Medulla oblongata (tissue), 1 donor: ENCODE data around the gene HDAC4.

Experiments
- DNase-seq: peaks from one replicate; pipeline ENCODE4 v3.0.0-alpha.2; 2015; ENCODE audit errors: extremely low spot score

HDAC4 gene

DNA sequence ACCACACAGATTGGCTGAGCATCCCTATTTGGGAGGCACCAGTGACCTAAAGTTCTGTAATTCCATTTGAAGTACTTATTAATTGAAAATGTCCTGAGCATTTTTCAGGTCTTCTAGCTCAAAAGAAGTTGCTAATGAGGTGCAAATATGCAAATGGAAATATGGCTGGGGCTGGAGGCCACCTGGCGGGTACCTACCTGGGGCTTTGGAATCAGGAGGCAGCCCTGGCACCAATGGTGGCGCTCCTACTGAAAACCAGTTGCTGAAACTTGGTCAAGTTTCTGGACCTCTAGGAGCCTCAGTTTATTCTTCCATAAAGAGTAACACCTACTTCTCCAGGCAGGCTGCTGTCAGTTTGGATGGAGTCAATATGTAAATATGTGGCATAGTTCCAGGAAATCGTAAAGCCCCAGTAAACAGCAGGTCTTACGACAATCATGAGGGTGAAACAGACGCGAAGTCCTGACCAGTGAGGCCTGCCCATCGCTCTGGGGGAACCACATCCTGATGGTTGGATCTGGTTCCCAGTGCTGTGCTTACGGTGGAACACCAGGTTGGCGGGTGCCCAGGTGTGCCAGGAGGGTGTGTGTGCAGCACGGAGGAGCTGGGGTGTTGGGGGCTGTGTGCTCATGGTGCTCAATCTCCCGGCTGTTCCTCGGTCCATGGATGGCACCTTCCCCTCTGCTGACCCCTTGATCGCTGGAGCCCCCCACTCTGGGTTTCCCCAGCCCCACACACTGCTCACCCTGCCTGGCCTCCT is 366.8 kb downstream of the HDAC4 start:
- DNase-seq = no peak

- no peak for DNase-seq
Observed at GRCh38 chr2:239029958-239030357, 370.9 kb downstream of the HDAC4 start.

GRCh38 chr2:239028253-239028619 is 372.6 kb downstream of the HDAC4 start:
- no peak for DNase-seq

DNA sequence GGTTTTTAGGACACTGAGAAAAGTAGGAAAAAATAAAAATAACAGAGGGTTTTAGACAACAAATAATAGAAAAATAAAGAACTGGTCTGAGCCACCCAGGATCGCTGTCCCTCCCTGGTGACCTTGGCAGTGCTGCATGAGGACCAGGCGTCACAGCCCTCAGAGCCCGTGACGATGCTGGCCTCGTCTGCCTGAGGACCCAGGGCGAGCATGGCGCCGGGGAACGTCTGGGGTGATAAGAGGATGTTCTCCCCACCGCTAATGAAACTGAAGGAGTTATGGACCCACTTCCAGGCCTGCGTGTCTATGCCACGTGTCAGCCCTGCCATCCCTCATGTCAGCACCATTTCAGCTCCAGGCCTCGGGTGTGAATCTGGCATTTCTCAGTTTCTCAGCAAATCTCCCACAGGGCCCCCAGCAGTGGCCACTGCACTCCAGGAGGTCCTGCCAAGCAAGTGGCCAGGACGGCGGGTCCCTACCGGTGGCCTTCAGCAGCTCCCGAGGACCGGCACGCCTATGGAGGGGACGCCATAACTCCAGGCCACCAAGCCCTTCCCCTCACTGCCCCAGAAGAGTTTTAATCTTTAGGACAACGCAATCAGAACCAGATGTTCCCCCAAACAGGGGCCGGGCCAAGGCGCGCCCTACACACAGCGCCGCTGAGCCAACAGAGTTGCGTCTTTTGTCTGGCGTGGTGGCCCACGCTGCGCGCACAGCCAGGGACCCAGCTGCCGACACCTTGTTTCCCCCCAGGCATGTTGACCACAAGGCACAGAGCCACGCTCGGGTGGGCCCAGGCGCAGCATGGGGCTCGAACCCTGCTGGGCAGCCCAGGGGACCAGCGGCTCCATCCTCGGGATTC is 373.2 kb downstream of the HDAC4 start:
- DNase-seq = no peak

DNA sequence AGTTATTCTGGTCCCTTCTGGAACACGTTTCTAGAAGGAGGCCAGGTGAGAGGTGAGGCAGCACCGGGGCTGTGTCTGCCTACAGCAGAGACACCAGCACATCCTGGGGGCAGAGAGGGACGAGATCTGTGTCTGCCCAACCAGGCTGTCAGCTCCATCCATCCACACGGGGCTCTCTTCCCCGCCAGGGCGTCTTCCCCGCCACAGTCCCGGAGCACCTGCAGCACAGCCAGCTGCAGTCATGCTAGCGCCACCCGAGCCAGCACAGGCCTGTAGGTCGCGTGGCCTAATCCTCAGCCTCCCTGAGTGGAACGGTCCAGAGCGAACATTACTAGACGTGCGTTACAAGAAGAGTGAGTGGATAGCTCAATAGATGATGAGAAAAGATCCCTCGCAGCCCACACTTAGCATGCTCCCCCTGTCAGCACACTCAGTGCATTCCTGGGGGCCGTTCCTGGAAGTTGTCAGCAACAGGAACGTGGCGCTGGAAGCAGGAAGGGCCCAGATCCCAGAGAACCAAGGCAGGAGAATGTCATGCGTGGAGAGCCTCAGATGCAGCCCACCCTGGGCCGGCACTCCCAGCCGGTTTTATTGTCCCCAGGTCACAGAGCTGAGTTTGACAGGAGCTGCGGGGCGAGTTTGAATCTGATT is 374.0 kb downstream of the HDAC4 start:
- no peak for DNase-seq

DNA sequence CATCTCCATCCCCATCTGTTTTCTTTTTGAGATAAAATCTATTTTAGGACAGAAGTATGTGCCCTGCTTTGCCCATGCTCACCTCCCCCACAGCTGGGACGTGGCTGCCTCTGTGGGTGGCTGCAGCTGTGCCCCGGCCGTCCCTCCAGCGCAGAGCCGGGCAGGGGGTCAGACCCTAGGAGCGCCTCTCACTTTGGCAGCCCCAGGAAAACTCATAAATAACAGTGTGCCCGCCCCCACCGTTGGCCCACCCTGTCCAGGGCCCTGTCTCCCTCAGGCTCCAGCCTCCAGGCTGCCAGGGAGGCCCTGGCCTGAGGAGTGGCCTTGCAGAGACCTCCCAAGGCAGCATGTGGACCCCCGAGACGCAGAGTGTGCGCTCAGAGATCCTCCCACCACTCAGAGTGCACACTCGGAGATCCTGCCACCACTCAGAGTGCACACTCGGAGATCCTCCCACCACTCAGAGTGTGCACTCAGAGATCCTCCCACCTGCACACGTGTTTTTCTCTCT is 374.8 kb downstream of the HDAC4 start:
- DNase-seq = no peak

- DNase-seq = no peak
Observed at GRCh38 chr2:239025096-239025801, 375.6 kb downstream of the HDAC4 start.

DNA sequence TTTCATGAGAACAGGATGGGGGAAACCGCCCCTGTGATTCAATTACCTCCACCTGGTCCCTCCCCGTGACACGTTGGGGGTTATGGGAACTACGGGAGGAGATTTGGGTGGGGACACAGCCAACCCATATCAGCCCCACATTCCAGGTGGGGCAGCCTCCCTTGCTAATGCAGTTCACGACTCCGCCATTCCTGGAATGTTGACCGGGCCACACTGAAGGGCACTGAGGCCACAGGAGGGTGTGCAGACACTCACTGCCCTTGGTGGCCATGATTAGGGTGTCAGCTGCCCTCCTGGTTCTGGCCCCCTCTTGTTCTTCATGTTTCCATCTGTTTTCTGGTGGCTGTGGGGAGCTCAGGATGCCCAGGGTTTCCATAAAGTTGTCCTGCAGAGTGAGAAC is 376.6 kb downstream of the HDAC4 start:
- DNase-seq = no peak

- DNase-seq = no peak
Observed at GRCh38 chr2:239022437-239023260, 378.2 kb downstream of the HDAC4 start.

DNA sequence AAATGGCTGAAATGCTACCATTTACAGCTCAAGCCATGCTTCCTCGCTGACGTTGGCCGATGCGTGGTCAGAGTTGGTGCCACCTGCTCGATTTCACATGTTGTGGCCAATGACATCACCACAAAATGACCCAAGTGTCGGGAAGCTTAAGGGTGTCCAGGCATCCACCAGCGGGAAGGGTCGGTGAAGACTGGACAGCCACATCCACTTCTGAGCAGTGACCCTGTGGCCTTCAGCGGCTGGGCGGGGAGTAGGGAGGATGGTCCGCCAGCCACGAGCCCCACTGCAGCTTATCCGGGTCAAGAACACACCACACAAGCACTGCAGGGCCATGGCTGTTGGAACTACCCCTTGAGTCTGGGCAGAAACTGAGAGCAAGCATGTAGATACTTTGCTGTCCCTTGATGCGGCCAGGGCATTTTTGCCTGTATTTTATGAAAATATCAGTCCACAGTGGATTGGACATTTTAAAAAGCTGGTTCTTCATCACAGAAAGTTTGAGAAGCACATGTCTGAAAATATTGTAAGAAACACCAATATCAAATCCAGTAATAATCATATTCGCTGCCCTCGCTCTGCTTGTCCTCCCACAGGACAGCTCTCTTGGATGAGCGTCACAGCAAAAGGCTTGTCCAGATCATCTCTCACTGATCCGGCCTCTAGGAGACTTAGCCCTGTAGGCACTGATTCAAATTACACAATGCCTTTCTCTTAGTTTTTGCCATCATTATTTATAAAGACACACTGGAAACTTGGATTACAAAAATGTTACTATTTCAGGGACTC is 379.0 kb downstream of the HDAC4 start:
- DNase-seq = no peak

GRCh38 chr2:239021224-239021623 is 379.6 kb downstream of the HDAC4 start:
- no peak for DNase-seq

GRCh38 chr2:239020541-239021041 is 380.2 kb downstream of the HDAC4 start:
- no peak for DNase-seq

- no peak for DNase-seq
Observed at GRCh38 chr2:239019183-239019581, 381.6 kb downstream of the HDAC4 start.

GRCh38 chr2:239018271-239019182 is 382.3 kb downstream of the HDAC4 start:
- DNase-seq = no peak

- DNase-seq = no peak
Observed at GRCh38 chr2:239017491-239018098, 383.2 kb downstream of the HDAC4 start.

DNA sequence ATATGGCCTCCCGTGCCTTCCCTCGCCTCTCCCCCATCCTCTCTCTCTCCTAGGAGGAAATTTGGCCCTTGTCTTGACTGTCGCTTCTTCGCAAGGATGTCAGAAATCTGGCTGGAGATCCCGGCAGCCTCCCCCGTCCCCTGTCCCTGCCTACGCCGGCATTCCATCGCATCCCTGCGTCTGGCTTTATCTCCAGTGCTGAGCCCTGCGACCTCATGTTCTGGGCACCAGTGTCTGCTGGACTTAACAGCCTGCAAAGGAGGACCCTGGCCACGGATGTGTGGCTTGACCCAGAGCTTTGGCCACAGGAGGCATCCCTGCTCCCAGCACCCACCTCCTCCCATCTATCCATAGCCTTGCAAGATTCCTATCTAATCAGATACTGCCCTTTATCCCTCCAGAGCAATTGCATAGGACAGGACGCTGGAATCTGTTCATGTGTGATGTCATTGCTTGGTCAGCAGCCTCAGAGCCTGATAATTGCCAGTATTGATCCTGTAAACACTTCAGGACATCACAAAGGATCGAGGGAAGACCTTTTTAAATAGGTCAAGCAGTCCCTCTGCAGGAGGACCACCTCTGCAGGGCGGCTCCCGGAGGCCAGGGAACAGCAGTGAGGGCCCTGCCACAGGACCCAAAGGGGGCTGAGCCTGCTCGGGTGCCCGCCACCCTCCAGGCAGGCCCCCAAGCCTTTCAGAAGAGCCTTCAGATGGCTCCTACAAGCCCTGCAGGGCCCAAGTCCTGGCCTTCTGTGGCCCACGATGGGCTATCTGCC is 384.7 kb downstream of the HDAC4 start:
- no peak for DNase-seq

GRCh38 chr2:239015218-239015900 is 385.5 kb downstream of the HDAC4 start:
- no peak for DNase-seq
